GM20000 (cell line): ENCODE measurements around the gene GPX3.

ENCODE experiments used
- DNase-seq: peaks from one replicate; pipeline ENCODE4 v3.0.0; 2012; ENCODE audit warnings: low spot score
- CTCF ChIP-seq: IDR thresholded peaks from 2 replicates; pipeline ENCODE4 v1.5.1; 2012; ENCODE audit warnings: mild to moderate bottlenecking, control low read depth; ENCODE audit errors: extremely low read depth, missing control alignments

The GPX3 gene

DNA sequence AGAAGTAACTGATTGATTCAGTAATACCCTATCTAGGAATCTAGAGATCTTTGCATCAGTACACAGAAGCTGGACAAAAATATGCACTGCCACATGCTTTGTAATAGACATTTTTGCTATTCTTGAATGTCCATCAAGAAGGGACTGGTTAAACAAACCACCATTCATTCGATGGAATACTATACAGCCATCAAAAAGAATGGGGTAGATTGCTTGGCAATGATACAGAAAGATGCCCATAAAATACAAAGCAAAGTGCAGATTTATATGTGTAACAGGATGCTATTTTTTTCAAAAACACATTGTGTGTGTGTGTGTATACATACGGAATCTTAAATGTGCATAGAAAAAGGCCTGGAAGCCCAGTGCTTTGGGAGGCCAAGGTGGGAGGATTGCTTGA is 52.9 kb downstream of the GPX3 start:
- no peak for TF ChIP-seq CTCF
- no peak for DNase-seq

DNA sequence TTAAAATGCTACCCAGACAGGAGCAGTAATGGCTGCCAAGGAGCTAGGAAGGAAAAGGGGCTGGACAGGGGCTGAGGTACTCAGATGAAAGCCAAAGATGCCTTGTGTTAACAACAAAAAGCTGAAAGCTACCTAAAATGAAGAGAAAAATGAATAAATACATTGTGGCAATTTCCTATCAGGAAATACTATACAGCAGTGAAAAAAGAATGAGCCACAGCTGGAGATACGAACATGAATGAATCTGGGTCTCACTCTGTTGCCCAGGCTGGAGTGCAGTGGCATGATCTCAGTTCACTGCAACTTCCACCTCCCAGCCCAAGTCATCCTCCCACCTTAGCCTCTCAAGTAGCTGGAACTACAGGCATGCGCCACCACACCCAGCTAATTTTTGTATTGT is 54.2 kb downstream of the GPX3 start:
- no peak for DNase-seq
- TF ChIP-seq CTCF = no peak

DNA sequence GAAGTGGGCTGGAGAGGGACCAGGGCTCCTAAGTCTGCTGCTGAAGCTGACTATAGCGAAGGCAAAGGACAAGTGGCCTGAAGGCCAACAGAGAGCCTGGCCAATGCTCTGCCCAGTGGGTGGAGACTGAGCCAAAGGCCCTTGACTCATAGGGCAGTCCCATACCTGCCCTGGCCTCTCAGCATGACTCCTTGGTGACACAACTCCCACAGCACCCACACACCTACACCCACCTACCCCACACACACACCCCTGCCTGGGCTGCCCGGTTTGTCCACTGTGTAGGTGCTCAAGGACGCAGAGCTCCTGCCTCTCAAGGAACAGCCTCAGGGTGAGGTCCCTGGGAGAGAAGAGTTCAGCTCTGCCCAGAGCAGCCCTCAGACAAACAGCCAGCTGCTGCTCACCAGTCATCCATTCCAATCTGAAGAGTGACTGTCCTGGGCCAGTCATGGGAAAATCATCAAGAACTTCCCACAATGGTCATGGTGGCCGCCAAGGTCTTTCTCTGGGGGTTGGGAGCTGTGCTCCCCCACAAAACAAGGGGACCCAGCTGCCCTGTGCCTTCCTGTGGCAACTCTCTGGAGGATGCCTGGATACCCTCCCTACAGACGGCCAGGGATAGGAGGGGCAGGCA is 55.4 kb downstream of the GPX3 start:
- no peak for TF ChIP-seq CTCF
- DNase-seq = no peak

GRCh38 chr5:151076616-151077015 is 56.2 kb downstream of the GPX3 start:
- DNase-seq = no peak
- TF ChIP-seq CTCF = no peak

DNA sequence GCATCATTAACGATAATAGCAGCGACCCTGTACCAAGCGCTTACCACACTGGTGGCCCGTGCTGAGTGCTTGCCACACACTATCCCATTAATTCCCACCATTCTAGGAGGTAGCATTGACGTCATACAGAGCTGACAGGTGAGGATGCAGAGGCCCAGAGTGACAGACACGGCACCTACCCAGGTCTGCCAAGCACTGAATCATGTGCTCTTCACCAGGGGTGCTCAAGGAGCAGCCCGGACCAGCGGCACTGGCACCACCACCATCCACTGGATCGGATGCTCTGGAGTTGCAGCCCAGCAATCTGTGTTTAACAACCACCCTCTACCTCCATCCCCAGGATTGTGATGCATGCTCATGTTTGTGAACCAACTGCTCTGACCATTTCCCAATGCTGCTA is 57.0 kb downstream of the GPX3 start:
- no peak for DNase-seq
- TF ChIP-seq CTCF = no peak

DNA sequence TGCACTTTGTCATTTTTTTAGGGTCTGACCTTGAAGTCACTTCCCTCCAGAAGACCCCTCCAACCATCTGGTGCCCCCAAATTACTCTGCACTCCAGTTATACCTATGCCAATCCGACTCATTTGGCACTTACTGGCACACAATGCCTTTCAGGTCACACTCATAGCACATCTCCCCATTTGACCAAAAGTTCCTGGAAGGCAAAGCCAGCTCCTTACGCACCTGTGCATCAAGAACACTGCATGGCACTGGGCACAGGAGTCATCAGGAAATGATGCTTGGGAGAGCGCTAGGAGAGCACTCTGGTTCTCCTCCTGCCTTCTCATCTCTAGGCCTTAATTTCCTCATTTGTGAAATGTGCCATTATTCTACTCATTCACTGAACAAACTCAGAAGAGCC is 57.6 kb downstream of the GPX3 start:
- no peak for DNase-seq
- no peak for TF ChIP-seq CTCF
